ENCODE measurements around the gene MME. TPM values are rescaled to one million over a fixed set of nuclear protein-coding genes. Genes with fewer than 3 reads are reported as not detected.

Gene MME
- total RNA-seq: 19.2 TPM

DNA sequence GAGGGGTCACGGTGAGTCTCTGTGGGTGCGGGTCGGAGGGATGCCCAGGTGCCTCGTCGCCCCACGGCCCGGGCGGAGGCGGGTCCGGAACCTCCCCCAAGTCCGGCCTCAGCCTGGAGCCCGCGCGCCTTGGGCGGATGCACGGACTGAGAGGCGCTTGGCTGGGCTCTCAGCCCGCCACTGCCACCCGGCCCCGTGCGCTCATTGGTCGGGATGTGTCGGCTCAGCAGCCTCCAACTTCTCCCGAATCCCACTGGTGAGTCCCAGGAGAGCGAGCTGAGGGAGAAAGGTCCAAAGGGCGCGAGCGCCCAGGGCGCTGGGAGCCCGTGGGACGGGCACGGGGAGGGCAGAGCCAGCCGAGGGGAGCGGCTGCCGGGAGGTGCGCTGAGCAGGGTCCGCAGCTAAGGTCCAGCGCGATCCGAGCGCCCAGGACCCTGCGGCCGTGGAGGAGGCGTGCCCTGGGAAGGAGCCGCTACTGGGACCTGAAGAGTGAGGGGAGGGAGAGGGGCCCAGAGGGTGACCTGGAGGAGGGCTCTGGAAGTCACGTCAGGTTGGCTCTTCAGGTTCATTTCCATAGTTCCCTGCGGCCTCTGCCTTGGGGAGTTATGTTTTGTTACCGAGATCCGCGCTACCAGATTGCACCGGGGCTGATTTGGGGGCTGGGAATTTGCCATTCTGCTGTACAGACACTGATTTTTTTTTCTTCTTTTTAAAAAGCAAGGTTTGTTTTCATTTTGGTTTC, at the start of gene MME:
TSS of gene MME (plus strand) at position 574 of the 742 bp plus-strand sequence. CDS start 3,849 bp downstream, outside the sequence.

Other genes starting within 250 kb of the MME start
- not detected for gene STRIT1, start 213.4 kb downstream of the MME start, total RNA-seq